ENCODE results near the gene PPCS. TPM values are rescaled to one million over a fixed set of nuclear protein-coding genes. Genes with fewer than 3 reads are reported as not detected.

The PPCS gene
- total and polyA plus RNA-seq, 2 of the 8 experiments (the other 6 are each of a cell fraction or from before 2014, with no cell fraction given) = 24.5 to 35.3 TPM

- Histone ChIP-seq H3K4me1 (replicated peaks in 1 of 4; ENCODE audit: control insufficient read depth in 3 of 4, insufficient read depth in 4 of 4, low read length in 3 of 4) (no peaks in the 10 kb centered on the region), H2BK15ac (ENCODE audit: low read length) (no peak overlapping the region), H3K27ac (ENCODE audit: low read depth, low read length) (no peak overlapping the region), H4K20me1 (replicated peaks in 1 of 2; ENCODE audit: control insufficient read depth in 1 of 2, insufficient read depth in 2 of 2, low read length in 2 of 2) (peaks cover 0 to 2% of the 10 kb centered on the region in 2 experiments), H3K79me2 (ENCODE audit: control insufficient read depth in 1 of 2, insufficient read depth in 2 of 2, low read length in 2 of 2) (no peaks in the 10 kb centered on the region), H2BK12ac (ENCODE audit: low read depth, low read length) (no peak overlapping the region), H3K79me1 (ENCODE audit: low read depth, low read length) (no peaks in the 10 kb centered on the region), H3K4me2 (ENCODE audit: insufficient read depth in 1 of 2, low read depth in 2 of 2, low read length in 2 of 2) (no peak overlapping the region), H3K14ac (ENCODE audit: insufficient read length) (no peak overlapping the region), H4K8ac (ENCODE audit: extremely low read depth, insufficient read depth, low read length) (no peak overlapping the region), H2BK5ac (ENCODE audit: low read depth, low read length) (no peak overlapping the region), H2AK5ac (ENCODE audit: low read depth, low read length) (no peak overlapping the region), H3K36me3 (ENCODE audit: control insufficient read depth in 2 of 4, insufficient read depth in 4 of 4, low read length in 3 of 4) (no peaks in the 10 kb centered on the region), H3K9me3 (ENCODE audit: insufficient read depth in 2 of 2, low read depth in 1 of 2, low read length in 1 of 2) (no peaks in the 10 kb centered on the region), H3K23me2 (ENCODE audit: low read depth, low read length) (no peaks in the 10 kb centered on the region), H3K18ac (ENCODE audit: extremely low read depth, low read length) (no peak overlapping the region), H3K56ac (replicated peaks; ENCODE audit: insufficient read length, low read depth, low read length) (no peak overlapping the region), H3K23ac (ENCODE audit: insufficient read length) (no peak overlapping the region), H2AFZ (ENCODE audit: low read length) (no peak overlapping the region), H3K4me3 (ENCODE audit: extremely low read depth in 1 of 4, insufficient read depth in 2 of 4, low read depth in 3 of 4, low read length in 4 of 4) (no peak overlapping the region), H3K4ac (replicated peaks; ENCODE audit: insufficient read length, low read depth, low read length) (no peak overlapping the region), H4K5ac (ENCODE audit: insufficient read length, low read depth, low read length) (no peak overlapping the region), H4K91ac (replicated peaks; ENCODE audit: insufficient read length, low read length) (no peak overlapping the region), H3K27me3 (replicated peaks in 1 of 4; ENCODE audit: control insufficient read depth in 3 of 4, extremely low read depth in 1 of 4, insufficient read depth in 3 of 4, low read length in 3 of 4) (no peaks in the 10 kb centered on the region), H3K9ac (replicated peaks in 1 of 4; ENCODE audit: extremely low read depth in 1 of 4, low read depth in 3 of 4, low read length in 3 of 4) (no peak overlapping the region), H2BK20ac (ENCODE audit: low read length) (no peak overlapping the region), H2BK120ac (replicated peaks; ENCODE audit: low read depth, low read length) (no peak overlapping the region)
- CTCF ChIA-PET (ENCODE audit: partially characterized antibody) = interaction anchor here (1.5 kb wide), 1 partner anchor 10 kb away, joined by 4 read pairs; no protein-coding TSS in a partner anchor
- POLR2A ChIA-PET (ENCODE audit: partially characterized antibody) = no interaction called here
- no peak for DNase-seq (ENCODE audit: low read depth in 1 of 2, low spot score in 2 of 2)
- no peak for FAIRE-seq
- WGBS, 2 experiments (ENCODE audit: extremely low coverage in 1 of 2, insufficient coverage in 1 of 2, insufficient read length in 1 of 2, insufficient replicate concordance in 2 of 2, low coverage in 1 of 2, low lambda C conversion rate in 2 of 2, missing lambda C conversion rate in 1 of 2) = 94% methylated on average over 2 of the region's 2 CpGs; no CpG with 5 or more reads in 1 of the 2 experiments
- no peak for TF ChIP-seq SAP30 (IDR thresholded peaks at IDR 0.05; ENCODE audit: insufficient read depth, insufficient replicate concordance, low read length)
- no peak for TF ChIP-seq POU5F1 (IDR thresholded peaks at IDR 0.05; ENCODE audit: low read depth, low read length)
- no peak for TF ChIP-seq HDAC6 (IDR thresholded peaks at IDR 0.05; ENCODE audit: low read depth, low read length)
- no peak for TF ChIP-seq RNF2 (IDR thresholded peaks at IDR 0.05; ENCODE audit: borderline replicate concordance, low read depth, low read length, missing control alignments, poor library complexity, severe bottlenecking)
- no peak for TF ChIP-seq SIX5 (IDR thresholded peaks at IDR 0.05; ENCODE audit: low read depth, low read length)
- TF ChIP-seq FOSL1 (IDR thresholded peaks at IDR 0.05; ENCODE audit: insufficient read depth, low read depth, low read length) = no peak
- no peak for TF ChIP-seq EP300 (IDR thresholded peaks at IDR 0.05; ENCODE audit: borderline replicate concordance in 1 of 2, low read depth in 2 of 2, low read length in 2 of 2)
Measured at GRCh38 chr1:42469727-42470126, 13.4 kb downstream of the PPCS start.
